ENCODE measurements around the gene LRRC10B.
A peak's percentile ranks its signal among the peaks of the same experiment; 100 is the strongest.

DNA sequence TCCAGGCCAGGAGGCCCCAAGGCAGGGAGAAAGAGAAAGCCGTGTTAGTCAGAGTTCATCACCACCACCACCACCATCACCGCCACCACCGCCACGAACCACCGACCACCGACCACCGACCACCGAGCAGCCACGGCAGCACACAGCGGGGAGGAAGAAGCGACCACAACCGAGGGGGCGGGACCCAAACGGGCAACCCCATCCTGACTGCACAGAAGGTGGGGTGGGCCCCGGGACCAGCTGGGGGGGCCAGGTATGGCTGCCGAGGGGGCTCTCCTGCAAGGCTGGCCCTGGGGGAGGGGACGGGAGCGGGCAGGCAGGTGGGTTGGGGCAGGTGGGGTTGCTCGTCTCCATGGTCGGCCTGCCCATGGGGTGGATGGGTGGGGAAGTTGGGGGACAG lies 38.1 kb downstream of the LRRC10B start:
- TF ChIP-seq, protein P1, sequence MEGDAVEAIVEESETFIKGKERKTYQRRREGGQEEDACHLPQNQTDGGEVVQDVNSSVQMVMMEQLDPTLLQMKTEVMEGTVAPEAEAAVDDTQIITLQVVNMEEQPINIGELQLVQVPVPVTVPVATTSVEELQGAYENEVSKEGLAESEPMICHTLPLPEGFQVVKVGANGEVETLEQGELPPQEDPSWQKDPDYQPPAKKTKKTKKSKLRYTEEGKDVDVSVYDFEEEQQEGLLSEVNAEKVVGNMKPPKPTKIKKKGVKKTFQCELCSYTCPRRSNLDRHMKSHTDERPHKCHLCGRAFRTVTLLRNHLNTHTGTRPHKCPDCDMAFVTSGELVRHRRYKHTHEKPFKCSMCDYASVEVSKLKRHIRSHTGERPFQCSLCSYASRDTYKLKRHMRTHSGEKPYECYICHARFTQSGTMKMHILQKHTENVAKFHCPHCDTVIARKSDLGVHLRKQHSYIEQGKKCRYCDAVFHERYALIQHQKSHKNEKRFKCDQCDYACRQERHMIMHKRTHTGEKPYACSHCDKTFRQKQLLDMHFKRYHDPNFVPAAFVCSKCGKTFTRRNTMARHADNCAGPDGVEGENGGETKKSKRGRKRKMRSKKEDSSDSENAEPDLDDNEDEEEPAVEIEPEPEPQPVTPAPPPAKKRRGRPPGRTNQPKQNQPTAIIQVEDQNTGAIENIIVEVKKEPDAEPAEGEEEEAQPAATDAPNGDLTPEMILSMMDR (IDR thresholded peaks at IDR 0.05; ENCODE audit: control extremely low read depth in 1 of 3, insufficient read depth in 1 of 3, low read depth in 1 of 3, low read length in 3 of 3), result no peak
- TF ChIP-seq RFX5 (IDR thresholded peaks at IDR 0.05; ENCODE audit: borderline replicate concordance, low read depth, low read length) (no peak), RNF2 (IDR thresholded peaks at IDR 0.05; ENCODE audit: borderline replicate concordance, low read depth, low read length, missing control alignments, poor library complexity, severe bottlenecking) (no peak), TEAD4 (IDR thresholded peaks at IDR 0.05; ENCODE audit: low read depth, low read length) (no peak), EZH2 (IDR thresholded peaks at IDR 0.05; ENCODE audit: low read depth, low read length, severe bottlenecking) (no peak), PHF8 (conservative IDR thresholded peaks at IDR 0.05; ENCODE audit: low read depth, low read length) (no peak), MAFK (IDR thresholded peaks at IDR 0.05; ENCODE audit: low read depth, low read length) (no peak), KDM1A (IDR thresholded peaks at IDR 0.05; ENCODE audit: borderline replicate concordance, low read length) (peak; percentile 57; the same call in 1 of the 2 replicates)
